GM21737 (cell line): ENCODE data around the gene SNRPA.
"Not testable (repeated sequence)": the region's sequence is repeated elsewhere in the genome, so short reads cannot be mapped to it uniquely, and the experiment has no call there.

ENCODE experiments used
- ATAC-seq: cut with Tn5 transposase; IDR thresholded peaks from one replicate; pipeline ENCODE4 v1.9.1; 2021; ENCODE audit warnings: mild to moderate bottlenecking, moderate library complexity; ENCODE audit not compliant: unreplicated experiment

The SNRPA gene

GRCh38 chr19:40811478-40812341, 60.7 kb downstream of the SNRPA start:
- ATAC-seq, result no peak

GRCh38 chr19:40812571-40812970, 61.6 kb downstream of the SNRPA start:
- not testable (repeated sequence) for ATAC-seq

GRCh38 chr19:40813182-40813581, 62.2 kb downstream of the SNRPA start:
- ATAC-seq, result no peak
